NCI-H1105 treated with DMSO at 0.1 percent for 48 hours (cell line): Measurements from ENCODE around the gene ZNF552.
"Not testable (repeated sequence)": the region's sequence is repeated elsewhere in the genome, so short reads cannot be mapped to it uniquely, and the experiment has no call there.

Source experiments
- DNase-seq: peaks from one replicate; lab custom pipeline; 2025; lab: John Stamatoyannopoulos, UW

The ZNF552 gene

GRCh38 chr19:57818378-57818777 is 3.7 kb upstream of the ZNF552 start:
- no peak for DNase-seq

- no peak for DNase-seq
Observed at GRCh38 chr19:57817976-57818375, 3.3 kb upstream of the ZNF552 start.

GRCh38 chr19:57816652-57817051 is 1.9 kb upstream of the ZNF552 start:
- DNase-seq, result no peak

- no peak for DNase-seq
Observed at GRCh38 chr19:57815247-57816075, 748 bp upstream of the ZNF552 start.

GRCh38 chr19:57813919-57814504 is 701 bp downstream of the ZNF552 start:
- no peak for DNase-seq

- not testable (repeated sequence) for DNase-seq
Observed at GRCh38 chr19:57812975-57813820, 1.5 kb downstream of the ZNF552 start.

- DNase-seq, result no peak
Observed at GRCh38 chr19:57812226-57812625, 2.5 kb downstream of the ZNF552 start.

GRCh38 chr19:57810410-57811295 is 4.1 kb downstream of the ZNF552 start:
- not testable (repeated sequence) for DNase-seq

- no peak for DNase-seq
Observed at GRCh38 chr19:57807541-57807940, 7.2 kb downstream of the ZNF552 start.

- peak; percentile 46 for DNase-seq
Observed at GRCh38 chr19:57803594-57804325, 11.0 kb downstream of the ZNF552 start.

GRCh38 chr19:57803265-57803593 is 11.5 kb downstream of the ZNF552 start:
- DNase-seq, result peak; percentile 46

- DNase-seq, result no peak
Observed at GRCh38 chr19:57802269-57802668, 12.4 kb downstream of the ZNF552 start.

- DNase-seq, result no peak
Observed at GRCh38 chr19:57800696-57801095, 14.0 kb downstream of the ZNF552 start.

GRCh38 chr19:57796580-57796979 is 18.1 kb downstream of the ZNF552 start:
- not testable (repeated sequence) for DNase-seq

GRCh38 chr19:57789288-57789687 is 25.4 kb downstream of the ZNF552 start:
- no peak for DNase-seq

GRCh38 chr19:57788114-57788692 is 26.5 kb downstream of the ZNF552 start:
- DNase-seq, result no peak

GRCh38 chr19:57786906-57787305 is 27.8 kb downstream of the ZNF552 start:
- no peak for DNase-seq

GRCh38 chr19:57786286-57786685 is 28.4 kb downstream of the ZNF552 start:
- DNase-seq, result no peak

- DNase-seq, result no peak
Observed at GRCh38 chr19:57779220-57779845, 35.4 kb downstream of the ZNF552 start.

GRCh38 chr19:57778336-57778735 is 36.4 kb downstream of the ZNF552 start:
- DNase-seq, result no peak
